Astrocyte (in vitro differentiated cells and primary cell): ENCODE measurements around the gene WDR1. TPM values are rescaled to one million over a fixed set of nuclear protein-coding genes. Genes with fewer than 3 reads are reported as not detected.

Experiments
- DNase-seq: peaks from one replicate; pipeline ENCODE4 v3.0.0-alpha.2; 2010; ENCODE audit warnings: low read depth
- FAIRE-seq: peaks from 2 replicates; lab custom pipeline; 2011; peaks lifted over from hg19 to GRCh38; lab: Jason Lieb, UNC
- H2AFZ ChIP-seq: 2 replicates; pipeline ENCODE4 v1.6.0; 2012; ENCODE audit warnings: low read depth, low read length, inconsistent platforms
- H3K27ac ChIP-seq: 2 replicates; pipeline ENCODE4 v1.5.1; 2011; ENCODE audit warnings: low read depth, low read length, inconsistent platforms
- H3K27me3 ChIP-seq: 2 replicates; pipeline ENCODE4 v1.6.0; 2011; ENCODE audit warnings: low read length, inconsistent platforms; ENCODE audit not compliant: insufficient read depth
- H3K36me3 ChIP-seq: 2 replicates; pipeline ENCODE4 v1.5.1; 2011; ENCODE audit warnings: low read length, inconsistent platforms; ENCODE audit not compliant: insufficient read depth
- H3K4me1 ChIP-seq: 2 replicates; pipeline ENCODE4 v1.5.1; 2011; ENCODE audit warnings: low read length, inconsistent platforms; ENCODE audit not compliant: insufficient read depth
- H3K4me2 ChIP-seq: 2 replicates; pipeline ENCODE4 v1.6.0; 2012; ENCODE audit warnings: low read length, inconsistent platforms
- H3K4me3 ChIP-seq: 2 replicates; pipeline ENCODE4 v1.5.1; 2011; ENCODE audit warnings: low read depth, mild to moderate bottlenecking, low read length, inconsistent platforms; ENCODE audit not compliant: insufficient read depth
- H3K79me2 ChIP-seq: 2 replicates; pipeline ENCODE4 v1.6.0; 2012; ENCODE audit warnings: mild to moderate bottlenecking, low read length, inconsistent platforms; ENCODE audit not compliant: insufficient read depth
- H3K9ac ChIP-seq: 2 replicates; pipeline ENCODE4 v1.6.0; 2012; ENCODE audit warnings: mild to moderate bottlenecking, low read length, inconsistent platforms
- H3K9me3 ChIP-seq: 2 replicates; pipeline ENCODE4 v1.5.1; 2012; ENCODE audit warnings: low read depth, mild to moderate bottlenecking, low read length, inconsistent platforms; ENCODE audit not compliant: insufficient read depth
- H4K20me1 ChIP-seq: 2 replicates; pipeline ENCODE4 v1.6.0; 2012; ENCODE audit warnings: low read length, inconsistent platforms; ENCODE audit not compliant: insufficient read depth
- H3K27ac Mint-ChIP-seq: one replicate; pipeline ENCODE4 v1.8.0; 2021; ENCODE audit warnings: mild to moderate bottlenecking, mixed read lengths; ENCODE audit not compliant: unreplicated experiment
- H3K27me3 Mint-ChIP-seq: one replicate; pipeline ENCODE4 v1.8.0; 2021; ENCODE audit warnings: low read depth, mixed read lengths; ENCODE audit not compliant: unreplicated experiment
- H3K36me3 Mint-ChIP-seq: one replicate; pipeline ENCODE4 v1.8.0; 2021; ENCODE audit warnings: low read depth, mixed read lengths; ENCODE audit not compliant: unreplicated experiment
- H3K4me1 Mint-ChIP-seq: one replicate; pipeline ENCODE4 v1.8.0; 2021; ENCODE audit warnings: low read depth, mixed read lengths; ENCODE audit not compliant: unreplicated experiment
- H3K4me3 Mint-ChIP-seq: one replicate; pipeline ENCODE4 v1.8.0; 2021; ENCODE audit warnings: mild to moderate bottlenecking, moderate library complexity, mixed read lengths; ENCODE audit not compliant: unreplicated experiment
- H3K9me3 Mint-ChIP-seq: one replicate; pipeline ENCODE4 v1.8.0; 2021; ENCODE audit warnings: mild to moderate bottlenecking, mixed read lengths; ENCODE audit not compliant: unreplicated experiment
- EZH2 ChIP-seq: IDR thresholded peaks from 2 replicates; pipeline ENCODE4 v1.6.1; 2012; ENCODE audit warnings: mild to moderate bottlenecking, low read length, inconsistent platforms; ENCODE audit not compliant: insufficient read depth
- total RNA-seq: library from RNA; stranded (reverse); gene quantifications from 2 replicates; pipeline ENCODE4 v1.2.1, GENCODE V29; 2021
- TF ChIP-seq, protein P1 (sequence below): IDR thresholded peaks from 2 replicates; pipeline ENCODE4 v1.5.1; 2011; ENCODE audit warnings: low read depth, mild to moderate bottlenecking, inconsistent platforms, low read length, moderate library complexity; ENCODE audit not compliant: insufficient read depth

The WDR1 gene
- total RNA-seq, 1 donor from 2014 or later: 620 TPM

DNA sequence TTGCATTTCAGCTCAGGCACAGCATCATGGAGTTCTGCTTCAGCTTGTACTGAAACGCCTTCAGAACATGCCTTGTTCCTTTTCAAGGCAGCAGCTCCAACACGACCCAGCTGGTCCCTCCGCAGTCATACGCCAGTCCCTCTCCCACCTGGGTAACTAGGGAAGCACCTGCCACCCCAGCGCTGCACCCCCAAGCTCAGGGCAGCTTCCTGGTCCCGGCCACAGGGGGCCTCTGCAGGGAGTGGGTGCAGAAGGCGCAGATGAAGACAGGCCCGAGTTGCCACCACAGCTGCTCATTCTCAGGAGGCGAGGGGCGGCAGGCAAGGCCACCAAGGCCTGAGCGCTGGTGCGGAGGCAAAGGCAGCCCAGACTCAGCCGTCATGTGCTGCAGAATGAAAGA is 21.8 kb downstream of the WDR1 start:
- no peaks in the 10 kb centered on the region for H3K27me3 ChIP-seq
- peak overlapping the region; percentile 72 for H3K4me2 ChIP-seq
- Mint-ChIP-seq H3K36me3 (peaks cover 37% of the 10 kb centered on the region), H3K4me3 (no peak overlapping the region), H3K27me3 (no peaks in the 10 kb centered on the region), H3K4me1 (peaks cover 82% of the 10 kb centered on the region), H3K9me3 (no peaks in the 10 kb centered on the region), H3K27ac (no peak overlapping the region)
- H3K79me2 ChIP-seq: peaks cover 92% of the 10 kb centered on the region
- peaks cover 54% of the 10 kb centered on the region for H3K36me3 ChIP-seq
- H3K4me3 ChIP-seq: no peak overlapping the region
- H3K4me1 ChIP-seq: peaks cover 78% of the 10 kb centered on the region
- FAIRE-seq: no peak
- H3K9ac ChIP-seq: peak overlapping the region; percentile 57
- H2AFZ ChIP-seq: no peak overlapping the region
- TF ChIP-seq, protein P1, sequence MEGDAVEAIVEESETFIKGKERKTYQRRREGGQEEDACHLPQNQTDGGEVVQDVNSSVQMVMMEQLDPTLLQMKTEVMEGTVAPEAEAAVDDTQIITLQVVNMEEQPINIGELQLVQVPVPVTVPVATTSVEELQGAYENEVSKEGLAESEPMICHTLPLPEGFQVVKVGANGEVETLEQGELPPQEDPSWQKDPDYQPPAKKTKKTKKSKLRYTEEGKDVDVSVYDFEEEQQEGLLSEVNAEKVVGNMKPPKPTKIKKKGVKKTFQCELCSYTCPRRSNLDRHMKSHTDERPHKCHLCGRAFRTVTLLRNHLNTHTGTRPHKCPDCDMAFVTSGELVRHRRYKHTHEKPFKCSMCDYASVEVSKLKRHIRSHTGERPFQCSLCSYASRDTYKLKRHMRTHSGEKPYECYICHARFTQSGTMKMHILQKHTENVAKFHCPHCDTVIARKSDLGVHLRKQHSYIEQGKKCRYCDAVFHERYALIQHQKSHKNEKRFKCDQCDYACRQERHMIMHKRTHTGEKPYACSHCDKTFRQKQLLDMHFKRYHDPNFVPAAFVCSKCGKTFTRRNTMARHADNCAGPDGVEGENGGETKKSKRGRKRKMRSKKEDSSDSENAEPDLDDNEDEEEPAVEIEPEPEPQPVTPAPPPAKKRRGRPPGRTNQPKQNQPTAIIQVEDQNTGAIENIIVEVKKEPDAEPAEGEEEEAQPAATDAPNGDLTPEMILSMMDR: no peak
- TF ChIP-seq EZH2: no peak
- H4K20me1 ChIP-seq: peaks cover 99% of the 10 kb centered on the region
- no peaks in the 10 kb centered on the region for H3K9me3 ChIP-seq
- DNase-seq: no peak
- peak overlapping the region; percentile 97 for H3K27ac ChIP-seq

DNA sequence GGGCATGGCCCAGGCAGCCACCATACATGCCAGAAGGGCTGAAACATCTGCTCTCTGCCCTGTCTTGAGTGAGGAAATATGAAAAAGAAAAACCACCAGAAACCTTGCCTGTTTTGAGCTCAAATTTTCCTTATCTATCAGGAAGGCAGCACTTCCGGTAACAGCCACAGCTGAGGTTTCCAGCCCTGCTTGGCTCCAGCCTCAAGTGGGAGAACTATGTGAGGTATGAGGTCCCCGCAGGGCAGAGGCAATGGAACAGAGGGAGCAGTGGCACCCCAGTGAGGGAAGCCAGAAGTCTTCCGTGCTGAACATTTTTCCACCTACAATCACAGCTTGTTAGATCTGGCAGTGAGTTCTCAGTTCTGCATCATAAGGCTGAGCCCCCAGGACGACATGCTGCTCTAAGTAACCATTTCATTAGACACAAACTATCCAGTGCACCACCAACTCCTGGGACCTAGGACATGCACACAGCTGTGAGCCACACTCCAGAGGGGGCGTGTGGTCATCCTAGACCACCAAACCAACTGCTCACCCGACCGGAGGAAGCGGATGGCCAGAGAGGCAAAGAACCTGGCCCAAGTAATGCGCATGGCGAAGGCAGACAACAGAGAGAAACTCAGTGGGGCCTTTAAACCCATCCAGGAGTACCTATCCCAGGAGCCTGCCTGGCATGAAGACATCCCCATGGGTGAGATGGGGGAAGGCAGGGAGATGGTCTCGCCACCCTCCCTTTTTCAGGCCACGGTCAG is 22.6 kb downstream of the WDR1 start:
- H3K9ac ChIP-seq: peak overlapping the region; percentile 57
- H2AFZ ChIP-seq: no peak overlapping the region
- Mint-ChIP-seq H3K27me3 (no peaks in the 10 kb centered on the region), H3K36me3 (peaks cover 40% of the 10 kb centered on the region), H3K4me3 (peak overlapping the region; percentile 57), H3K27ac (peak overlapping the region; percentile 94), H3K9me3 (no peaks in the 10 kb centered on the region), H3K4me1 (peaks cover 84% of the 10 kb centered on the region)
- peaks cover 99% of the 10 kb centered on the region for H4K20me1 ChIP-seq
- H3K27ac ChIP-seq: peak overlapping the region; percentile 97
- peaks cover 55% of the 10 kb centered on the region for H3K36me3 ChIP-seq
- peak overlapping the region; percentile 72 for H3K4me2 ChIP-seq
- H3K27me3 ChIP-seq: no peaks in the 10 kb centered on the region
- H3K79me2 ChIP-seq: peaks cover 92% of the 10 kb centered on the region
- FAIRE-seq (peak; percentile 96), DNase-seq (peak; percentile 97)
- TF ChIP-seq, protein P1: no peak
- no peak for TF ChIP-seq EZH2
- no peaks in the 10 kb centered on the region for H3K9me3 ChIP-seq
- H3K4me1 ChIP-seq: peaks cover 71% of the 10 kb centered on the region
- H3K4me3 ChIP-seq: no peak overlapping the region

DNA sequence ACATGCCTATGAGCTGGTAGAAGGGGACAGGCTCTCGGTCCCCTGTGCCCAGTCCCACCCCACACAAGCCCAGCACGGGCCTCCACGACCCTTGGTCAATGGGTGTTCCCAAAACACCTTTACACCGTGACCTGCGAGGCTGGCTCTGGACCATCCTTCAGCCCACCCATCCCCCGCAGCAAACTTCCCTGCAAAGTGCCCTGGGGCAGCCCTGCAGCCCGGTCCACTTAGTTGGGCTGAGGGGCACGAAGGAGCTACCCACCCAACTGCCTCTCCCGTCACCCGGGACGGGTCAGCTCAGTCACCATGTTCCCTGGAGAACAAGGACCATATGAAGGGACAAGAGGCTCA is 23.4 kb downstream of the WDR1 start:
- peak overlapping the region; percentile 97 for H3K27ac ChIP-seq
- H2AFZ ChIP-seq: no peak overlapping the region
- peak overlapping the region; percentile 72 for H3K4me2 ChIP-seq
- H3K27me3 ChIP-seq: no peaks in the 10 kb centered on the region
- H3K27ac Mint-ChIP-seq: peak overlapping the region; percentile 88
- peaks cover 100% of the 10 kb centered on the region for H4K20me1 ChIP-seq
- H3K4me1 Mint-ChIP-seq: peaks cover 78% of the 10 kb centered on the region
- H3K9ac ChIP-seq: peak overlapping the region; percentile 56
- peaks cover 57% of the 10 kb centered on the region for H3K36me3 ChIP-seq
- peaks cover 92% of the 10 kb centered on the region for H3K79me2 ChIP-seq
- no peaks in the 10 kb centered on the region for H3K27me3 Mint-ChIP-seq
- peaks cover 64% of the 10 kb centered on the region for H3K4me1 ChIP-seq
- DNase-seq (no peak), FAIRE-seq (no peak)
- H3K4me3 Mint-ChIP-seq: peak overlapping the region; percentile 14
- H3K9me3 ChIP-seq: no peaks in the 10 kb centered on the region
- H3K4me3 ChIP-seq: peak overlapping the region; percentile 11
- no peaks in the 10 kb centered on the region for H3K9me3 Mint-ChIP-seq
- TF ChIP-seq EZH2: no peak
- TF ChIP-seq, protein P1: no peak
- H3K36me3 Mint-ChIP-seq: peaks cover 37% of the 10 kb centered on the region
